GM21723 (cell line): Measurements from ENCODE around the gene SNX20.

Experiments
- ATAC-seq: cut with Tn5 transposase; IDR thresholded peaks from one replicate; pipeline ENCODE4 v1.9.1; 2021; ENCODE audit warnings: mild to moderate bottlenecking, moderate library complexity; ENCODE audit not compliant: unreplicated experiment

The SNX20 gene

DNA sequence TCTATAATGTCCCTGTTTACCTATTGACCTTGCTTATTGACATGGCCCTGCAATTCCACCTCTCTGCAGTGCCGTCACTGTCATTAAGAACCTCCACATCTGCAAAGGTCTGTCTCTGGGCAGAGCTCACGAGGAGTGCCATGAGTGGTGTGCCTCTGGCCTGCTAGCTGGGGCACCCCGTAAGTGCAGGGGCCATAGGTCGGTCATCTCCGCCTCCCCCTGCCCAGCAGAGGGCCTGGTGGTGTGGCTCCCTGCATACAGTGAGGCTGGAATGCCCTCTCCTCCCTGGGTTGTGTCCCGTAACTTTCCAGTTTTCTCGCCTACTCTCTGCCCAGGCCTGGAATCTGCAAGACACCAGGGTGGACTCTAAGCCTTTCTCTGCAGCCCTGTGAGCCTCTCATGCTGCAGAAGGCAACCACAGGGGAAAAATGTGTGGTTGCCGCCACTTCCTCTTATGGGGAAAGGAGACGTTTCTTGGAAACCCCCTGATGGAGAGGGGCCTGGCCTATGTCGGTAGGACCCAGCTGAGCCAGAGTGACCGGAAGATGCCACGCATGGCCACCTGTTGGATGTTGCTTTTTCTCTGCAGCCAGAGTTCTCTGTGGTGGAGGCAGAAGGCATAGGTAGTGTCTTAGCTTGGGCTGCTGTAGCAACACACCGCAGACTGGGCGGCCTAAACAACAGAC is 2.7 kb upstream of the SNX20 start:
- peak; percentile 74 for ATAC-seq

GRCh38 chr16:50680556-50680893 is 587 bp downstream of the SNX20 start:
- no peak for ATAC-seq

- no peak for ATAC-seq
Observed at GRCh38 chr16:50679676-50680555, 1.2 kb downstream of the SNX20 start.

DNA sequence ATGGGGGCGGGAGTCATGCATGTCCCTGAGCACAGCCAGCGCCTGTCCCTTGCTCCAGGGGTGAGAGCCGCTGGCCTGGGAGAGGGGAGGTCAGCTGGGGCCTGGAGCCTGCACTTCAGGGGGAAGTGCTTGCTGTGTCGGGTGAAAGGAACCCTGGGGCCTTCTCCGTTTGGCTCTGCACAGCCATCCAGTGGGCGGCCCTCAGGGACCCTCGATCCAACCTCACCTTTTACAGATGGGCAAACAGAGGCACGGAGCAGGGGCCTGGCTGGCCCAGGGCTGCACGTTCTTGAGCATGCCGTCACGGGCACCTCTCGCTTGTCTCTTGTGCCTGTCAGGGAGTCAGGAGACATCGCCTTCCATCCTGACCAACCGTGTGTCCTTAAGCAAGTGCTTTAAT is 1.8 kb downstream of the SNX20 start:
- ATAC-seq, result no peak

- ATAC-seq, result no peak
Observed at GRCh38 chr16:50678531-50678930, 2.6 kb downstream of the SNX20 start.

GRCh38 chr16:50677351-50677750 is 3.8 kb downstream of the SNX20 start:
- no peak for ATAC-seq

DNA sequence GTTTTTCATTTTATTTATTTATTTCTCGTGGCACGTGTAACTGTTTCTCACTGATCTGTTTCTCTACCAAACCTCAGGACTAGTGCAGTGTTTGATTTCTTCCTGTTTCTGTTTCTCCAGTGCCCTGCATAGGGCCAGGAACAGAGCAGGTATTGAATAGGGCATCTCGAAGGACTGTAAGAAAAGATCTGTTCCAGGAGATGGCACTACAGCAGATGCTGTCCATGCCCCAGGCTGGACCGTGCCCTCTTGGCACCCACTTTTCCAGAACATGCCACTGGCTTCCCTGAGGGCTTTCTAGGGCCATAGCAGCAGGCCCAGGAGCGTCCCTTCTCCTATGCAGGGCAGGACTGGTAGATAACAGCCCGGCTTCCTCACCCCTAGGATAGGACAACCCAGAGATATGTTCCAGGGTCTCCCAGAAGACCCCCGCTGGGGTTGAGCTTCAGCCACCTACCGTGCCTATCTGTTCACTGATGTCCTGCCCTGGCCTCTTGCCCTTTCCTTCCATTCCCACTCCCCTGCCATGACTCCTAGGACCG is 4.4 kb downstream of the SNX20 start:
- no peak for ATAC-seq

DNA sequence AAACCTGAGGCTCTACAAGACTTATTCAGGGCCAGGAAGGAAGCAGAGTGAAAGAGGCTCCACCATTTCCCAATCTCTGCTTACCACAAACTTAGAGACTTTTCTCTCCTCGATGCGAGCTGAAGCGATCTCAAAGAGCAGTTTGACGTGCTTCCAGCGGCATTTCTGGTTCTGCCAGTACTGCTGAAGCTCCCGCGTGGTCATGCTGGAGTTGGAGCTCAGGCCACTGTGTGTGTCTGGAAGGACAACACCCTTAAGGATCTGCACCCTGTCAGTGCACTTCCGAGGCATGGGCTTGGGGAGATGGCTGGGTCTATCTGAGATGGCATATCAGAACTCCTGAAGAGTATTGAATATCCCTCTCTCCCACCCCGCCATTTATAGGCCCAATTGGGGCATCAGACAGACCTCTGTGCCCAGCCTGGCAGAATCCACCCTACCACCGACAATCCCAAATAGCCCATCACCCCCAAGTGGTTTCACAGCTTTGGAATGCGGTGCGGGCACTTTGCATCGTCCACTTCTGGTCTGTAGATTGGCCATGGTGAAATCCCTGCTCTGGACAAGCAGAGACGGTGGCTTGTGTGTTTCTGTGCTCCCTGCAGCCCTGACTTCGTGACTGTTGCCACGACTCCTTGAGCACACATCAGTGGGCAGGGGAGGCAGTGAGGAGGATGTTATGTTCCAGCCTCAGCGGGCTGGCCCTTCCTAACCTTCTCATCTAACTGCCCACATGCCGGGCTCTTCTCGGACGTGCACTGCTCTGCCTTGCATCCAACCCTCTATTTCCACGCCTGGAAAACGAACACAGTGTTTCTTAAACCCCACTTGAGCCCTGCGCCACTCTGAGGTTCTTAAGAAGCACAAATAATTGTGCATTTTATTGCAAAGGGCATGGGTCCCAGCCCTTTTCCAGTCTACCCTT is 5.2 kb downstream of the SNX20 start:
- no peak for ATAC-seq

GRCh38 chr16:50674831-50675230 is 6.3 kb downstream of the SNX20 start:
- no peak for ATAC-seq

- no peak for ATAC-seq
Observed at GRCh38 chr16:50673496-50674275, 7.4 kb downstream of the SNX20 start.

DNA sequence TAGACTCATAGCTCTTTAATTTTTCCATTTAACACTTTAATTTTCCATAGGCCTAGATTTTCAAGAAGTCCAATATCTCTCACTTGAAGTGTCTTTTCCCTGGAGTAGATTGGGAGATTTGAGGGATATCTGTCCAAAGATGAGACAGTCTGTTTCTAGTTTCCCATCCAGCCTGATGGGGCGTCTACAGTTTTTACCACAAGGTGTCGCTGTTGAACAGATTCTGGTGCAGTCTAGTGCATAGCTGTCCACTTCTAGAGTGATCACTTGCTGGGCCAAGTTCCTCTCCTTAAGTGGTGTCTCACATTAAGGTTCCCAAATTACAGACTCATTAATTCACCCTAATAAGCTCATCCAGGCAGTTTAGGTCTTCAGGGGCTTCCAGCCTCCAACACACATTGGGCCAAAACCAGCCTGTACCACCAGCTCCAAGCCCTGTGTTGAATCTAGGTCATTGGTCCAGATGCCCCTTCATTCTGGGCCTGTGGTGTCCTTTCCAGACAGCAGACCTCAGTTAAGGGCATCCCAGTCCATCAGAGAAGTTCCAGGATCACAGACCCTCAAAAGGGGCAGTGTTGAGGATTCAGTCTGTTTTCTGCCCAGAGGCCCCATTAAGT is 9.4 kb downstream of the SNX20 start:
- ATAC-seq, result no peak

DNA sequence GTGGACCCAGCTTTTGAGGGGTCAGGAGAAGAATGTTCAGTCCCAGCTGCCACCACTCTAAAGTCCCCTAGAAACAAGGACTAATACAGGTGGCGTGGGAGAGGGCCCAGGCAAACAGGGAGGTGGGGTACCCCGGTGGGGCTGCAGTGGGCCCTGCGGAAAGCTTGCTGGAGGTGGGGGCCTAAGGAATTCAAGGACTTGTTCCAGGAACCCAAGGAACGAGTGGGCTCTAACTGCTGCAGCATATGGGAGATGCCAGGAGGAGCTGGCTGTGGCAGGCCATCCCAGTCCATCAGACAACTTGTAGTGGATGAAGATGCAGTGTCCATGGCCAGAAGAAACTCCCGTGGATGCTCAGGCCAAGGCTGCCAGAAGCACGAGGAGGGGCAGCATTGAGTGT is 10.6 kb downstream of the SNX20 start:
- no peak for ATAC-seq

GRCh38 chr16:50669741-50670140 is 11.4 kb downstream of the SNX20 start:
- ATAC-seq, result no peak

DNA sequence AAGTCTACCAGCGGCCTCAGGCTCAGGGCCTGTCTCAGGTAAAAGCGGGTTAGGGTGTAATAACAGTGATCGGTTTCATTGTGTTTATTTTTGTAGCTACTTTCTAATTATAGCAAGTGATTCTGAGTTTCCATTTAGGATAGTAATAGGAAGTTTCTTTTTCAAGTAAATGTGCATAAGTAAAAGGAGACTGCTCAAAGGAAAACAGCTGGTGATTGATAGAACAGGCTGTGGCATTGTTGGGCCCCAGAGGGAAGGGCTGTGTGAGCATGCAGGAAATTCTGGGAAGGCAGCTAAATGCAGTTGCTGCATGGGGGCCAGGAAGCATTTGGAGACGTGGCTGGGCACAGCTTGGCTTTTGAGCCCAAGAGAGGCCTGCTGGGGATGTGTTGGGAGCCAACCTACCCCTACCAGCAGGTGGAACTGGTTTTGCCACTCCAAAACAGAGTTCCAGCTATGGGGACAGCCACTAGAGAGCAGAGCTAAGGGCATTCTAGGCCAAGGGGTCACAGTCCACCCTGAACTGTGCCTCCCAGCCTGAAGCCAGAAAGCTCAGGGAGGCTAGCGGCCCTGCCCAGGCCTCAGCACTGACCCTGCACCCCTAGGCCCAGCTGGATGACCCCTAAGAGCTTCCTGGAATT is 12.6 kb downstream of the SNX20 start:
- no peak for ATAC-seq

DNA sequence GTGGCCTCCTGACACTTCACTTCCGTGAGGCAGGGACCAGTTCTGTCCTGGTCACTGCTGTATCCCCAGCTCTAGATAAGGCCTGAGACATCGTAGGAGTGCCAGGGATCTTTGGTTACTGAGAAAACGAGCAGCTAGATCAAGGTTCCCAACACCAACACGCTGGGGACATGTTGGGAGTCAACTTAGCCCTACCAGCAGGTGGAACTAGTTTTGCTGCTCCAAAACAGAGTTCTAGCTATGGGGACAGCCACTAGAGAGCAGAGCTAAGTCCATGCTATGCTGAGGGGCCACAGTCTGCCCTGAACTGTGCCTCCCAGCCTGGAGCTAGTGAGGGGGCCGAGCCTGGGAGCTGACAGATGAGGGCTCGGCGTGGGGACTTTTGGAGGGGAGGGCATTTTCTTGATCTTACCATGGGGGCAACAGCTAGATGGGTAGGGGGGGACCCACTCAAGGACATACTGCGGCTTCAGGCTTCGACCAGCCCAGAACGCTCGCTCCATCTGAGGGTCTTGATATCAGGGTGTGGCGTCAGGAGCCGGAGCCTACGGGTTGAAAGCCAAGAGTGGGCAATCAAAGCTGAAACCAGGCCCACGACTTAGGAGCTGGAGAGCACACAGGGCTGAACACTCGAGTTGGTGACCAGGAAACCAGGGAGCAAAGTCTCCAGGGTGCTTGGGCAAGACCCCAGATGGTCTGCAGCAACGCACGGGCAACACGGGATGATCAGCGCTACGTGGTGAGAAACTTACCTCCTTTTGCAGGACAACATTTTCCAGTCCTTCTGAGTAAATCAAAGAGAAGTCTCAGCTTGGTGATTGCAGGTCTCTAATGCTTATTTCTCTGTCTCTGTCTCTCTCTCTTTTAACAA is 13.4 kb downstream of the SNX20 start:
- ATAC-seq, result no peak

- peak; percentile 91 for ATAC-seq
Observed at GRCh38 chr16:50666658-50667496, 14.2 kb downstream of the SNX20 start.

DNA sequence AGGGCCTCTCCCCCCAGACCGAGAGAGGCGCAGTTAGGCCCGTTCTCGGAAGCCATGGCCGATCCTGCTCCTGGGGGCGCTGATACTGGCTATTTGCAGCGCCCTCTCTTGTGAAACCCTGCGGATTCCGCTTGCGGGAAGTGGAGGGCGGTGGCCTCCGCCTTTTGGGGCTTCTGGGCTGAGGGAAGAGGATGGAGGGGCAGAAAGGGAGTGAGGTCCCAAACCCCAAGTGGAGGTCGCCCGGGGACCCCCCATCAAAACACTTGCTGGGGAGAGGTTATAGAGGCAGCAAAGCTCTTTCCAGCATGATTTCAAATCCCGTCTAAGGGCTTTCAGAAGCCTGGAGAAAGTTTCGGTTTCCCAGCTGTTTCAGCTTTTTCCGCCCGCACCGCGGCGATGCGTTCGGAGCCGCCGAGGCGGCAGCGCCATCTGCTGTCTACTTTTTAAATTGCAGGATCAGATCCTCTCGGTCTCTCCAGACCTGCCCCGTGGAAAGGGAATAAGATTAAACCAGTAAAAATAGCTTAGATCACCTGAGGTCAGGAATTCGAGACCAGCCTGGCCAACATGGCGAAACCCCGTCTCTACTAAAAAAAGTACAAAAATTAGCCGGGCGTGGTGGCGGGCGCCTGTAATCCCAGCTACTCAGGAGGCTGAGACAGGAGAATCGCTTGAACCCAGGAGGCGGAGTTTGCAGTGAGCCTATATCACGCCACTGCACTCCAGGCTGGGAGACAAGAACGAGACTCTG is 15.8 kb downstream of the SNX20 start:
- ATAC-seq, result peak; percentile 55
